Body of pancreas (tissue), 4 donors: ENCODE measurements around the gene KCTD15.

Experiments used
- CTCF ChIP-seq, 7 experiments: fragments of 450-650 bp in 4 of 7; fragments of 200-600 bp in 3 of 7; sonication (generic) in 3 of 7; IDR thresholded peaks; one replicate each; pipeline ENCODE4 v1.5.1; 2016 to 2019; ENCODE audit warnings: antibody characterized with exemption in 7 of 7
- POLR2A ChIP-seq, 3 donors: fragments of 450-650 bp; IDR thresholded peaks; one replicate each; pipeline ENCODE4 v1.6.1; 2016; ENCODE audit warnings: antibody characterized with exemption in 3 of 3, mild to moderate bottlenecking in 2 of 3

DNA sequence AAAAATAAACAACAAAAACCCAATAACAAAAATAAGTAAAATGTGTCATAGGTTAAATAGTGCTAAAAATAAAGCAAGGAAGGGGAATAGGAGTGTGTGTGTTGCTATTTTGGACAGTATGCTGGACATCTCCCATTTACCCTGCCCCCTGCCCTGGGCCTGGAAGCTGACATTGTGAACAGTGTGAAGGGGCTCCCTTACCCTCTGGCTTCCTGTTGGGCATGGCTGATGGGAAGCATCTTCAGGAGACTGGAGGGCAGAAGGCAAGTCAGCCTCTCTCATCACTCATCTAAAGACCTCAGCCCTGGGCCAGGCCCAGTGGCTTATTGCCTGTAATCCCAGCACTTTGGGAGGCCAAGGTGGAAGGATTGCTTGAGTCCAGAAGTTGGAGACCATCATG lies 26.7 kb downstream of the KCTD15 start:
- TF ChIP-seq POLR2A (IDR thresholded peaks at IDR 0.05) = no peak
- TF ChIP-seq CTCF (IDR thresholded peaks at IDR 0.05) = no peak
